Thyroid gland (tissue), 4 donors: Measurements from ENCODE around the gene DSG3. TPM values are rescaled to one million over a fixed set of nuclear protein-coding genes. Genes with fewer than 3 reads are reported as not detected.

Experiments
- DNase-seq, 2 donors: peaks; one replicate each; pipeline ENCODE4 v3.0.0-alpha.2; 2019
- H3K27ac ChIP-seq, 3 donors: fragments of 200-600 bp; sonication (generic); 1 replicate in 2 of 3; 2 replicates in 1 of 3; pipeline ENCODE4 v1.5.1; 2016 to 2019; ENCODE audit warnings: mild to moderate bottlenecking in 1 of 3, moderate library complexity in 1 of 3
- H3K27me3 ChIP-seq: fragments of 200-600 bp; sonication (generic); one replicate; pipeline ENCODE4 v1.5.1; 2019
- H3K36me3 ChIP-seq, 2 donors: fragments of 200-600 bp; sonication (generic); one replicate each; pipeline ENCODE4 v1.5.1; 2016 to 2019
- H3K4me1 ChIP-seq, 2 donors: fragments of 200-600 bp; sonication (generic); one replicate each; pipeline ENCODE4 v1.5.1; 2017 to 2019
- H3K4me3 ChIP-seq, 3 donors: fragments of 200-600 bp; sonication (generic); replicated peaks in 1 of 3; 1 replicate in 2 of 3; 2 replicates in 1 of 3; pipeline ENCODE4 v1.5.1; 2016; ENCODE audit warnings: mild to moderate bottlenecking in 1 of 3
- H3K9me3 ChIP-seq: fragments of 200-600 bp; sonication (generic); one replicate; pipeline ENCODE4 v1.5.1; 2017
- POLR2A ChIP-seq, 2 donors: fragments of 450-650 bp; IDR thresholded peaks; one replicate each; pipeline ENCODE4 v1.6.1; 2017; ENCODE audit warnings: antibody characterized with exemption in 2 of 2, mild to moderate bottlenecking in 2 of 2, moderate library complexity in 1 of 2
- WGBS, 2 donors: methylation state at CpG; one replicate each; pipeline ENCODE4 v1.1.5; 2017; 5-methylcytosine and 5-hydroxymethylcytosine counted together
- intact Hi-C: fragments of 100-400 bp; cut with DNase I; formaldehyde crosslinking; loops from one replicate; pipeline ENCODE4 v1.15.1; 2023
- total RNA-seq, 4 donors: library from RNA; depleted of rRNA; stranded (reverse); fragments of >200 nt; gene quantifications; one replicate each; pipeline ENCODE4 v1.2.3, GENCODE V29; 2016
- TF ChIP-seq, protein P1 (sequence below), 6 experiments: fragments of 200-600 bp in 3 of 6; fragments of 450-650 bp in 3 of 6; sonication (generic) in 3 of 6; IDR thresholded peaks; one replicate each; pipeline ENCODE4 v1.5.1; 2016 to 2019; ENCODE audit warnings: antibody characterized with exemption in 6 of 6, mild to moderate bottlenecking in 2 of 6, inconsistent platforms in 1 of 6, moderate library complexity in 1 of 6

The DSG3 gene
- total RNA-seq, 4 donors from 2014 or later = 0.10 TPM; not detected in 3

DNA sequence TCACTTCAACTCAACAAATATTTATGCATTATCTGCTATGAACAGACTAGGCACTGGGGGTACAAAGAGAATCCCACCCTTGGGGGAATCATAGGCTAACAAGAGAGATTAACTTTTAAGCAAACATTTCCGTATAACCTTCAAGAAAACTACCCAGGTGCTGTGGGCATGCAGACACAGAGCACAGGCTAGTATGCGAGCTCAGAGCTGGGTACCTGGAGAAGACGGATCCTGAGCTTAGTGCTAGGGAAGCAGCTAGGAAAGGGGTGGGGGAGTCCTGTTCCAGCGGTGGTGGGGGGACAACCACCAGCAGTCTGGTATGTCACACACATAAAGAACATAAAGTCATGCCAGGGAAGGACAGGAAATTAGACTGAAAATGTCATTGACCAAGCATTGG is 17.5 kb upstream of the DSG3 start:
- Histone ChIP-seq H3K27me3 (no peaks in the 10 kb centered on the region), H3K27ac (no peak overlapping the region), H3K4me1 (no peaks in the 10 kb centered on the region), H3K36me3 (no peaks in the 10 kb centered on the region), H3K4me3 (no peak overlapping the region), H3K9me3 (no peaks in the 10 kb centered on the region)
- DNase-seq = no peak
- intact Hi-C loops = no loop called here
- TF ChIP-seq, protein P1, sequence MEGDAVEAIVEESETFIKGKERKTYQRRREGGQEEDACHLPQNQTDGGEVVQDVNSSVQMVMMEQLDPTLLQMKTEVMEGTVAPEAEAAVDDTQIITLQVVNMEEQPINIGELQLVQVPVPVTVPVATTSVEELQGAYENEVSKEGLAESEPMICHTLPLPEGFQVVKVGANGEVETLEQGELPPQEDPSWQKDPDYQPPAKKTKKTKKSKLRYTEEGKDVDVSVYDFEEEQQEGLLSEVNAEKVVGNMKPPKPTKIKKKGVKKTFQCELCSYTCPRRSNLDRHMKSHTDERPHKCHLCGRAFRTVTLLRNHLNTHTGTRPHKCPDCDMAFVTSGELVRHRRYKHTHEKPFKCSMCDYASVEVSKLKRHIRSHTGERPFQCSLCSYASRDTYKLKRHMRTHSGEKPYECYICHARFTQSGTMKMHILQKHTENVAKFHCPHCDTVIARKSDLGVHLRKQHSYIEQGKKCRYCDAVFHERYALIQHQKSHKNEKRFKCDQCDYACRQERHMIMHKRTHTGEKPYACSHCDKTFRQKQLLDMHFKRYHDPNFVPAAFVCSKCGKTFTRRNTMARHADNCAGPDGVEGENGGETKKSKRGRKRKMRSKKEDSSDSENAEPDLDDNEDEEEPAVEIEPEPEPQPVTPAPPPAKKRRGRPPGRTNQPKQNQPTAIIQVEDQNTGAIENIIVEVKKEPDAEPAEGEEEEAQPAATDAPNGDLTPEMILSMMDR (IDR thresholded peaks at IDR 0.05) = no peak
- no peak for TF ChIP-seq POLR2A (IDR thresholded peaks at IDR 0.05)
- 79% methylated on average over 4 of the region's 4 CpGs for WGBS, 2 donors

DNA sequence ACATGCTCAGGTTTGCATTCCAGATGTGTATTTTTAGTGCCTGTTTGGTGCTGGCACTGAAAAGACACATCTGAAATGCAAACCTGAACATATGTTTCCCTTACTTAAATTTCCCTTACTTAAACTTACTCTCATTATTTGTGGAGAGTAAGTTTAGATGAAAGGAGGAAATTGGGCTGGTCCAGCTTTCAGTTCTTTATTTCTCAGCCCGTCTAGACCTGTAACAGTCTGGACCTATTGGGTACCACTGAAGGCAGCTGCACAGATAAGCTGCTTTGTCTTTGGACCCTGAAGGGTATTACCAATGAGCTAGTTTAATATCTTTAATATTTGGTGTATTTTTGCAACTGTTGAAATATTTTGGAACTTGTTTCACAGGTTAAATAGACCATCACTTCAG is 17.0 kb upstream of the DSG3 start:
- intact Hi-C loops = no loop called here
- Histone ChIP-seq H3K27me3 (no peaks in the 10 kb centered on the region), H3K27ac (no peak overlapping the region), H3K9me3 (no peaks in the 10 kb centered on the region), H3K36me3 (no peaks in the 10 kb centered on the region), H3K4me3 (no peak overlapping the region), H3K4me1 (no peaks in the 10 kb centered on the region)
- WGBS, 2 donors = 82 to 85% methylated on average over 1 of the region's 1 CpG
- TF ChIP-seq, protein P1 (IDR thresholded peaks at IDR 0.05) = no peak
- no peak for TF ChIP-seq POLR2A (IDR thresholded peaks at IDR 0.05)
- DNase-seq = no peak

DNA sequence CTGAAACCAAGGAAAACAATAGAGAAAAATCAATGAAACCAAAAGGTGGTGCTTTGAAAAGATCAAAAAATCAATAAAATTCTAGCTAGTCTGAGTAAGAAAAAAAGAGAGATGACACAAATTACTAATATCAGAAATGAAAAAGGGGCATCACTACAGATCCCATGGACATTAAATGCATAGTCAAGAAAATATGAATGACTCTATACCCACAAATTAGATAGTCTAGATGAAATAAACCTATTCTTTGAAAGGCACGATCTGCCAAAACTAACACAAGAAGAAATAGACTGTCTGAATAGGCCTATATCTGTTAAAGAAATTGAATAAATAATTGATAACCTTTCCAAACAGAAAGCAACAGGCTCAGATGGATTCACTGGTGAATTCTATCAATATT is 15.2 kb upstream of the DSG3 start:
- intact Hi-C loops = no loop called here
- 73 to 82% methylated on average over 1 of the region's 1 CpG for WGBS, 2 donors

DNA sequence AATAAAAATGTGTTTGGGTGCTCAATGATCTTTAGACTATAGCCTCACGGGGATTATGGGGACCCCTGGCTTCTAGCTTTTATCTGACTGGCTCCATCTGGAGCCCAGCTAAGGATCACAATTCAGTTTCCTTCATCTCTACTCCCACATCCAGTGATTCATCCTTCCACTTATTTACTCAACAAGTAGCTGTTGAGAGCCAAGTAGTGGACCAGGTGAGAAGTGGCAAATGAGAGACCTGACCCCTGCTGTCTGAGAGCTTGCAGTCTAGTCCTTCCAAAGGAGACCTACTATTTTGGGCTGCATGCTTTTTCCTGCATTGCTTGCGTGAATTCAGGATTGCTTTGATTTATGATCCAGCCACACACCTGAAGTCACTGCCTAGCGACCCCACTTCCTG is 10.7 kb upstream of the DSG3 start:
- no peak overlapping the region for H3K4me3 ChIP-seq
- 73 to 86% methylated on average over 3 of the region's 3 CpGs for WGBS, 2 donors
- intact Hi-C loops = no loop called here
- H3K4me1 ChIP-seq = no peaks in the 10 kb centered on the region
- no peaks in the 10 kb centered on the region for H3K9me3 ChIP-seq
- H3K27ac ChIP-seq = no peak overlapping the region
- TF ChIP-seq POLR2A (IDR thresholded peaks at IDR 0.05) = no peak
- TF ChIP-seq, protein P1 (IDR thresholded peaks at IDR 0.05) = no peak
- no peaks in the 10 kb centered on the region for H3K36me3 ChIP-seq
- no peak for DNase-seq
- H3K27me3 ChIP-seq = no peaks in the 10 kb centered on the region

More for the DNA sequence above, 15.2 kb upstream of the DSG3 start:
- Histone ChIP-seq H3K36me3 (no peaks in the 10 kb centered on the region), H3K27me3 (no peaks in the 10 kb centered on the region), H3K4me1 (no peaks in the 10 kb centered on the region), H3K27ac (no peak overlapping the region), H3K4me3 (no peak overlapping the region), H3K9me3 (no peaks in the 10 kb centered on the region)
- DNase-seq = no peak
- TF ChIP-seq, protein P1 (IDR thresholded peaks at IDR 0.05) = no peak
- TF ChIP-seq POLR2A (IDR thresholded peaks at IDR 0.05) = no peak

GRCh38 chr18:31438402-31438801 is 9.1 kb upstream of the DSG3 start:
- no peaks in the 10 kb centered on the region for H3K36me3 ChIP-seq
- H3K9me3 ChIP-seq = no peaks in the 10 kb centered on the region
- intact Hi-C loops = no loop called here
- no peaks in the 10 kb centered on the region for H3K4me1 ChIP-seq
- no peak overlapping the region for H3K4me3 ChIP-seq
- H3K27ac ChIP-seq = no peak overlapping the region
- WGBS, 2 donors = 84 to 89% methylated on average over 2 of the region's 2 CpGs
- TF ChIP-seq POLR2A (IDR thresholded peaks at IDR 0.05) = no peak
- TF ChIP-seq, protein P1 (IDR thresholded peaks at IDR 0.05) = no peak
- DNase-seq = no peak
- no peaks in the 10 kb centered on the region for H3K27me3 ChIP-seq
